Fibroblast of skin of right quadriceps (primary cell): ENCODE measurements around the gene CIB1.
"Not testable (repeated sequence)": the region's sequence is repeated elsewhere in the genome, so short reads cannot be mapped to it uniquely, and the experiment has no call there.

Experiments
- DNase-seq: peaks from one replicate; pipeline ENCODE4 v3.0.0-alpha.2; 2013

The CIB1 gene

DNA sequence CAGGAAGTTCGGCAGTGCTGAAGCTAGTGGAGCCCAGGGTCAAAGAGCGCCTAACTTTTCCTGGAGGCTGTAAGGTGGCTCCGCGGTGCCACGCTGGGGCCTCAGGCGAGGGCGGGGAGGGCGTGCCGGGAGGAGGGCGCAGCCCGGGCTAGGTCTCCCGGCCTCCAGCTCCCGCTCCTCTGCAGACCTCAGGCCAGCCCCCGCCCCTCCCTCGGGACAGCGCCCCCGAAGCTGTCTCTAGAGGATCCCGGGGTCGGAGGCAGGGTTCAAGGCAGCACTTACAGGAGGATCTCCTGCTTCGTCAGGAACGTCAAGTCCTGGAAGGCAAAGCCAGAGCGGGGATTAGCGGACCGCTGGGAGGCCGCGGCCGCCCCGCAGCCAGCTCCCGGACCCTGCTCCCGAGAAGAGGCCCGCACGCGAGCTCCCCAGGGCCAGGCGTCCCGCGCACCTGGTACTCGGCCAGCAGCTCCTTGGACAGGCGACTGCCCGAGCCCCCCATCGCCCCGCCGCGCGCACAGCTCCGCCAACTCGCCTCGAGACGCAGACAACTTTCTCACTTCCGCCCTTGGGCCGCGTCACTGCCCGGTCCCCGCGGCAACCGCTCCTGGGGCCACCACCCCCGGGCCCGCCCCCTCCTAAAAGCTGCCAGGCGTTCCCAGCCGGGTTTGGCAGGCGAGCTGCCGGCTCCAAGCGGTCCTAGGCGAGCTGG, at the start of gene CIB1:
Gene CIB1, minus strand, starts transcription at position 555 of the 709 bp plus-strand sequence. Its CDS starts 56 bp downstream, at position 499.
- peak; percentile 97 for DNase-seq

GRCh38 chr15:90281637-90282036, 47.9 kb upstream of the CIB1 start:
- DNase-seq: not testable (repeated sequence)

DNA sequence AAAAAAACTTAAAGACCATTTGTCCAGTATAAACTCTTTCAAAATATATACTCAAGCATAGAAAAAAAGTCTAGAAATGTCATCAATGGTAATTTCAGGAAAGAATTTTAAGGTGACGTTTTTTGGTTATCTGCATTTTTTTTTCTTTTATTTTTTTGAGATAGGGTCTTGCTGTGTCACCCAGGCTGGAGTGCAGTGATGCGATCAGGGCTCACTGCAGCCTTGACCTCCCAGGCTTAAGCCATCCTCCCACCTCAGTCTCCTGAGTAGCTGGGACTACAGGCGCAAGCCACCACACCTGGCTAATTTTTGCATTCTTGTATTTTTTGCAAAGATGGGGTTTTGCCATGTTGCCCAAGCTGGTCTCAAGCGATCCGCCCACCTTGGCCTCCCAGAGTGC, 47.0 kb upstream of the CIB1 start:
- not testable (repeated sequence) for DNase-seq

DNA sequence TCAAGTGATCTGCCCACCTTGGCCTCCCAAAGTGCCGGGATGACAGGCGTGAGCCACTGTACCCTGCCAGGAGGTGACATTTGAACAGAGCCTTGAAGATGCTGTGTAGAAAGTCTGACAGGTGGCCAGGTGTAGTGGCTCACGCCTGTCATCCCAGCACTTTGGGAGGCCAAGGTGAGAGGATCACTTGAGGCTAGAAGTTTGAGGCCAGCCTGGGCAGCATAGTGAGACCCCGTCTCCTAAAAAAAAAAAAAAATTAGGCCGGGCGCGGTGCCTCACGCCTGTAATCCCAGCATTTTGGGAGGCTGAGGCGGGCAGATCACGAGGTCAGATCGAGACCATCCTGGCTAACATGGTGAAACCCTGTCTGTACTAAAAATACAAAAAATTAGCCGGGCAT, 44.7 kb upstream of the CIB1 start:
- DNase-seq: not testable (repeated sequence)

GRCh38 chr15:90271459-90272166, 37.9 kb upstream of the CIB1 start:
- DNase-seq: no peak

DNA sequence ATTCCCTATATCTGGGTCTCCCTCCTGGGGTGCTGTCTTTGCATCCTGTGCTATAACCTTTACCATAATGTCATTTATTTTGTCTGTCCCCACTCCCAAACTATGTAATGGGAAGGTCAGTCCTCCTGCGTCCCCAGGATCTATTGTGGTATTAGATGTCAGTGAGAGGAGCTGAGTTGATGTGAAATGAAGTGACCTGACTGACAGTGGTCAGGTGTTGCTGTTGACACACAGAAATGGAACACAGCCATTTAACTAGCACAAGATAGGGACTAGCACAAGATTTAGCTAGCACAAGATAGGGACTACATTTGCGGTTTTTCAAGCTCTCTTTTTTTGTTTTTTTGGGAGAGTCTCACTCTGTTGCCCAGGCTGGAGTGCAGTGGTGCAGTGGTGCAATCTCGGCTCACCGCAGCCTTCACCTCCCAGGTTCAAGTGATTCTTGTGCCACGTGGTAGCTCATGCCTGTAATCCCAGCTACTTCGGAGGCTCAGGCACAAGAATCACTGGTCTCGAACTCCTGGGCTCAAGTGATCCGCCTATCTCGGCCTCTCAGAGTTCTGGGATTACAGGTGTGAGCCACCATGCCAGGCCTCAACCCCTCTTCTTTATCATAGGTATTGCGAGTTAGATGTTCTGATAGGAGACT, 36.9 kb upstream of the CIB1 start:
- no peak for DNase-seq

GRCh38 chr15:90268415-90268814, 34.7 kb upstream of the CIB1 start:
- no peak for DNase-seq

DNA sequence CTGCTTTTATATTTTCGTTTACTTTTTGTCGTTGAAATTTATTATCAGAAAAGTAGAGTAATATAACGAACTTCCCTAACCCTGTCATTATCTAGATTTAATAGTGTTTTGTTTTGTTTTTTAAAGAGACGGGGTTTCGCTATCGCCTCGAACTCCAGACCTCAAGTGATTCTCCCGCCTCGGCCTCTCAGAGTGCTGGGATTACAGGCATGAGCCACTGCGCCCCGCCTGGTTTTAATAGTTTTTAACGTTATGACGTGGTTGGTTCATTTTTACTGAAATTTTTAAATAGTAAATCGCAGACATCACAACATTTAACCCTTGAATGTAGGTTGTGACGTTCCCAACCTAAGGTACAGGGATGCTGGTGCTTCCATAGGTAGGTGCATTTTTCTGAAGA, 32.7 kb upstream of the CIB1 start:
- peak; percentile 25 for DNase-seq

- peak; percentile 22 for DNase-seq
Measured at GRCh38 chr15:90266061-90266431, 32.3 kb upstream of the CIB1 start.

GRCh38 chr15:90265271-90266060, 31.7 kb upstream of the CIB1 start, which contains the start of gene NGRN:
Gene NGRN (plus strand): TSS chr15:90265672. CDS start chr15:90265713, 41 bp downstream.
- peak; percentile 88 for DNase-seq

DNA sequence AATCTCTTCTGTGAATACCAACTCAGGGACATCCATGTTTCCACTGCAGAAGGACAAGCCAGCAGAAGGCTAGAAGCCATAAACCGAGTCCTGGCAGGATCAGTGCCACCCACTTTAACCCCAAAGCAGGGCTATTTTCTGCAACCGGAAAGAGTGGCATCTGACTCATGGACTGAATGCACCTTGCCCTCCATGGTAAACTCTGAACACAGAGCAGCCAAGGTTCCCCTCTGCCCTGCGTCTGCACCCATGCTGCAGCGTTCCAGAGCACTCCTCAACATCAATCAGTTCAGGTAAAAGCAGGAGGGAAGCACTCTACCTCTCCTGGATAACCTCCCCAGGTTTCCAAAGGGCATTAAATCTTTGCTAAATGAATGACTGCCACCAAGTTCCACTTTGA, 30.9 kb upstream of the CIB1 start:
- DNase-seq: no peak

- no peak for DNase-seq
Measured at GRCh38 chr15:90262426-90262825, 28.7 kb upstream of the CIB1 start.

- DNase-seq: peak; percentile 20
Measured at GRCh38 chr15:90261811-90262210, 28.1 kb upstream of the CIB1 start.

DNA sequence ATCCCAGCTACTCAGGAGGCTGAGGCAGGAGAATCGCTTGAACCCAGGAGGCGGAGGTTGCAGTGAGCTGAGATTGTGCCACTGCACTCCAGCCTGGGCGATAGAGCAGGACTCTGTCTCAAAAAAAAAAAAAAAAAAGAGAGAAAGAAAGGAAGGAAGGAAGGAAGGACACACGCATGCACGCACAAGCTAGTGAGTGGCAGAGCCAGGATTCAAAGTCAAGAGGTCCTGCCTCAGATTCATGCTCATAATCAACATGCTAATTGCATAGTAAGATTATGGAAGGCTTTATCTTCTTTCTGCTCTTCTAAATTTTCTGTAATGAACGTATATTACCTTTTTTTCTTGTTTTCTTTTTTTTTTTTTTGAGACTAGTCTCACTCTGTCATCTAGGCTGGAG, 27.0 kb upstream of the CIB1 start:
- DNase-seq: not testable (repeated sequence)

DNA sequence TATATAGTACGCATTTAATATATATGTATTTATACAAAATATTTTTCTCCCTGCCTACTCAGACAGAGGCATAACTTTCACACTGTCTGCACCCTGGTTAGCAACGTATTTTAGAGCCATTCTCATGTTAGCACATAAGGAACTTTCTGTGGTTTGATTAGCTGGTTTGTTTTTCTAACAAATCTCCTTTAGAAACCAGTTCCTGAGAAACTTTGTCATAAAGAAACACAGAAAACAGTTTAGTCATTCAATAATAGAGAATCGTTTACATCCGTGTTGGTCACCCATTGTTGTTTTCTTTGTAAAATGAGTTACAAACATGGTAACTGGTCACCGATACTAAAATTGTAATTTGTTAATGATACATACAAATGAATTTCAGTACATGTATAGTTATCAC, 25.8 kb upstream of the CIB1 start:
- DNase-seq: no peak

GRCh38 chr15:90257776-90258175, 24.0 kb upstream of the CIB1 start:
- DNase-seq: no peak

GRCh38 chr15:90249203-90249863, 15.6 kb upstream of the CIB1 start, which contains the start of gene TTLL13:
Gene TTLL13 (plus strand): TSS chr15:90249556. CDS start chr15:90250631, 1,075 bp downstream.
- DNase-seq: peak; percentile 83

- no peak for DNase-seq
Measured at GRCh38 chr15:90248789-90249202, 15.1 kb upstream of the CIB1 start.

DNA sequence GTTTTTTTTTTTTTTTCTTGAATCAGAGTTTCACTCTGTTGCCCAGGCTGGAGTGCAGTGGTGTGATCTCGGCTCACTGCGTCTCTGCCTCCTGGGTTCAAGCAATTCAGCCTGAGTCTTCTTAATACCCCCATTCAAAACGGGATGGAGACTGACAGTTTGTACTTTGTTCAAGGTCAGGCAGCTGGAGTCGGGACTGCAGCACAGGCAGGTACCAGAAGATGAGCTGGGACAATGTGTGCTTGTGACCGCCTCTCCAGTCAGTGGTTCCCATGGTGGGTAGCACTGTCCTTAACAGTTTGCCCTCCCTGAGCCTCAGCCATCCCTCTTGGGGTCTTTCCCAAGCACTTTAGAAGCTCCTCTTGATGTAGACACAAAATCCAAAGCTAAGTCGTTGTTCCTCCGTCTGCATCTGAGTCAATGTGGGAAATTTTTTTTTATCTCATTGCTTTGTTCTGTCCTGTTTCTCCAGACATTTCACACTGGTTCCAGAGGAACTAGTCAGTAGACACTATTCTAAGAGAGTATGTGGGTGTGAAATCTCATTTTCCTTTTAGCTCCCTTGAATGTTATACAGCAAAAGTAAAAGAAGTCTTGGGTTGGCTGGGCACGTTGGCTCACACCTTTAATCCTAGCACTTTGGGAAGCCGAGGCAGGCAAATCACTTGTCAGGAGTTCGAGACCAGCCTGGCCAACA, 10.3 kb upstream of the CIB1 start:
- DNase-seq: no peak

DNA sequence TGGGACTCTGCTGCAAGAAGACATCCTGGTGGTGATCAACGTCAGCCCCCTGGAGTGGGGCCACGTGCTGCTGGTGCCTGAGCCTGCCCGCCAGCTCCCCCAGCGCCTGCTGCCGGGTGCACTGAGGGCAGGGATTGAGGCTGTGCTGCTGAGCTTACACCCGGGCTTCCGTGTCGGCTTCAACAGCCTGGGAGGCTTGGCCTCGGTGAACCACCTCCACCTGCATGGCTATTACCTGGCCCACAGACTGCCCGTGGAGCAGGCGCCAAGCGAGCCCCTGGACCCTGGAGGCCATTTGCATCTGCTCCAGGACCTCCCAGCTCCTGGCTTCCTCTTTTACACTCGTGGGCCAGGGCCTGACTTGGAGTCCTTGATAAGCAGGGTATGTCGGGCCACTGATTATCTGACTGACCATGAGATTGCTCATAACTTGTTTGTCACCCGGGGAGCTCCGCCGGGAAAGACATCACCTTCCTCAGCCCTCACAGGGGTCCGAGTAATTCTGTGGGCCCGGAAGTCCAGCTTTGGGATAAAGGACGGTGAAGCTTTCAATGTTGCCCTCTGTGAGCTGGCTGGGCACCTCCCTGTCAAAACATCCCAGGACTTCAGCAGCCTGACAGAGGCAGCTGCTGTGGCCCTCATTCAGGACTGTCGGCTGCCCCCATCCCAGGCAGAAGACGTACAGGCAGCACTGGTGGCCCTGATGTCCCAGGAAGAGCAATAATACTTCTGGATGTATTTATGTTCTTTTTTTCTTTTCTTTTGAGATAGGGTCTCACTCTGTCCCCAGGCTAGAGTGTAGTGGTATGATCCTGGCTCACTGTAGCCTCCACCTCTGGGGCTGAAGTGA, 7.8 kb upstream of the CIB1 start:
- no peak for DNase-seq

DNA sequence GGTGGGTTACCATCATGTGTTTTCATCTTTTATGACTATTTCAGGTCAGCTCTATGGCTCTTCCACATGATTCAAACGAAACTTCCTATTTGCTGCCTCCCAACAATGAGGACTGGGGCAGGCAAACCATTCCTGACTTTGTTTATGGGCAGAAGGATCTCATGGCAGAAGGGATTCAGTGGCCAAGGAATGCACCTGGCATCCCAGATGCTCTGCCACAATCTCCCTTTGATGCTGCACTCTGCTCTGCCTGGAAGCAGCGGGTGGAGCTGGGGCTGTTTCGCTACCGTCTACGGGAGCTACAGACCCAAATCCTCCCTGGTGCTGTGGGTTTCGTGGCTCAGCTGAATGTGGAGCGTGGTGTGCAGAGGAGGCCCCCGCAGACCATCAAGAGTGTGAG, 7.1 kb upstream of the CIB1 start:
- DNase-seq: no peak
